GM12878 (cell line): ENCODE results near the gene CRACDL. TPM values are rescaled to one million over a fixed set of nuclear protein-coding genes. Genes with fewer than 3 reads are reported as not detected.

Experiments
- FOS ChIP-seq: IDR thresholded peaks from 3 replicates; pipeline ENCODE4 v1.6.1; 2011; ENCODE audit warnings: borderline replicate concordance; ENCODE audit not compliant: insufficient read length; ENCODE audit errors: extremely low read depth
- KLF5 ChIP-seq: fragments of 450-650 bp; IDR thresholded peaks from 2 replicates; pipeline ENCODE4 v1.6.1; 2014; ENCODE audit warnings: mild to moderate bottlenecking; ENCODE audit not compliant: partially characterized antibody
- PAX5 ChIP-seq: IDR thresholded peaks from 2 replicates; pipeline ENCODE4 v1.6.1; 2011; ENCODE audit warnings: low read depth, low read length, borderline replicate concordance
- SREBF1 ChIP-seq: IDR thresholded peaks from 2 replicates; pipeline ENCODE4 v1.6.1; 2012; ENCODE audit warnings: mild to moderate bottlenecking, low read length
- SUZ12 ChIP-seq: fragments of 200-600 bp; sonication (generic); IDR thresholded peaks from one replicate; pipeline ENCODE4 v1.6.1; 2018; ENCODE audit warnings: antibody characterized with exemption, mild to moderate bottlenecking; ENCODE audit not compliant: unreplicated experiment
- ZNF207 ChIP-seq: fragments of 450-650 bp; IDR thresholded peaks from 2 replicates; pipeline ENCODE4 v1.6.1; 2014; ENCODE audit warnings: antibody characterized with exemption, mild to moderate bottlenecking, borderline replicate concordance
- ZNF24 ChIP-seq: fragments of 450-650 bp; IDR thresholded peaks from 2 replicates; pipeline ENCODE4 v1.6.1; 2017; ENCODE audit warnings: antibody characterized with exemption, mild to moderate bottlenecking
- polyA plus RNA-seq, 11 experiments: library from polyadenylated mRNA; depleted of rRNA in 4 of 11; unstranded in 6 of 11; stranded (reverse) in 5 of 11; fragments of >200 nt; fragmentation: Nextera tagmentation in 4 of 11; fragmentation: Illumina TruSeq in 1 of 11; extraction: Ambion mirVana in 4 of 11; extraction: Trizol in 1 of 11; gene quantifications; 1 replicate in 1 of 11; 2 replicates in 10 of 11; pipeline versions ENCODE4 v1.2.1 to v1.2.3, GENCODE V29; 2011 to 2016; ENCODE audit warnings: inconsistent platforms in 2 of 11, missing spikeins in 2 of 11, low read depth in 1 of 11
- total RNA-seq, 4 experiments: library from RNA; depleted of rRNA in 3 of 4; stranded (reverse); fragments of >200 nt in 3 of 4; fragmentation: Illumina TruSeq in 1 of 4; extraction: Trizol in 1 of 4; gene quantifications; 2 replicates each; pipeline versions ENCODE4 v1.2.1 to v1.2.3, GENCODE V29; 2013 to 2021
- TF ChIP-seq, protein P1 (sequence below): fragments of 450-650 bp; formaldehyde crosslinking; IDR thresholded peaks from 2 replicates; pipeline ENCODE4 v1.4.0; 2020; ENCODE audit warnings: mild to moderate bottlenecking, moderate library complexity
- TF ChIP-seq, protein P2 (sequence below): fragments of 450-650 bp; IDR thresholded peaks from 2 replicates; pipeline ENCODE4 v1.6.1; 2016; ENCODE audit warnings: mild to moderate bottlenecking
- TF ChIP-seq, protein P3 (sequence below): IDR thresholded peaks from 2 replicates; pipeline ENCODE4 v1.6.1; 2011; ENCODE audit warnings: borderline replicate concordance, low read depth, mild to moderate bottlenecking, moderate library complexity, low read length; ENCODE audit not compliant: insufficient read depth, poor library complexity, severe bottlenecking
- TF ChIP-seq, protein P4 (sequence below): fragments of 450-650 bp; IDR thresholded peaks from 2 replicates; pipeline ENCODE4 v1.6.1; 2017; ENCODE audit warnings: borderline replicate concordance
- TF ChIP-seq, protein P5 (sequence below): IDR thresholded peaks from 2 replicates; pipeline ENCODE4 v1.6.1; 2011; ENCODE audit warnings: low read depth, mild to moderate bottlenecking, low read length, moderate library complexity, borderline replicate concordance; ENCODE audit errors: extremely low read depth
- TF ChIP-seq, protein P6 (sequence below): IDR thresholded peaks from 2 replicates; pipeline ENCODE4 v1.6.1; 2012; ENCODE audit warnings: low read depth, low read length, improper control_type of control experiment
- TF ChIP-seq, protein P7 (sequence below): fragments of 450-650 bp; formaldehyde crosslinking; IDR thresholded peaks from 2 replicates; pipeline ENCODE4 v1.4.0; 2022; ENCODE audit warnings: mild to moderate bottlenecking, moderate library complexity
- TF ChIP-seq, protein P8 (sequence below): fragments of 450-650 bp; IDR thresholded peaks from 2 replicates; pipeline ENCODE4 v1.6.1; 2016; ENCODE audit warnings: mild to moderate bottlenecking

The CRACDL gene
- total and polyA plus RNA-seq, 10 of the 15 experiments (the other 5 are each of a cell fraction or from before 2014, with no cell fraction given): 0.03 to 0.72 (median 0.14) TPM

DNA sequence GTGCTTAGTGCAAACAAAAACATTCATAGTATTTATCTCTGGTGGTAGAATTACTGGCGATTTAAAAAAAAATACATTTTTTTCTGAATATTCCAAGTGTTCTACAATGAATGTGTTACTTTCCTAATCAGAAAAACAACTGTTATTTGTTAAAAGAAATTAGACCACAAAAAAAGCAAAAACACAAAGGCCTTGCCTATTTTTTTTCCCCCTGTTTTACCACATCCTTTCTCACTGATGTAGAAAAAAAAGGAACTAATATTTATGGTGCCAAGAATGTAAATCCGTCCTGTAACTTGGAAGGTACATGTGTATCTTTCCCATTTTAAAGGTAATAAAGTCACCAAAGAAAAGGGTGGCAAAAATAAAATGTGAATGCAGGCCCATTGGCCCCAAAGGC is 176.7 kb downstream of the CRACDL start (continued):
- TF ChIP-seq, protein P1, sequence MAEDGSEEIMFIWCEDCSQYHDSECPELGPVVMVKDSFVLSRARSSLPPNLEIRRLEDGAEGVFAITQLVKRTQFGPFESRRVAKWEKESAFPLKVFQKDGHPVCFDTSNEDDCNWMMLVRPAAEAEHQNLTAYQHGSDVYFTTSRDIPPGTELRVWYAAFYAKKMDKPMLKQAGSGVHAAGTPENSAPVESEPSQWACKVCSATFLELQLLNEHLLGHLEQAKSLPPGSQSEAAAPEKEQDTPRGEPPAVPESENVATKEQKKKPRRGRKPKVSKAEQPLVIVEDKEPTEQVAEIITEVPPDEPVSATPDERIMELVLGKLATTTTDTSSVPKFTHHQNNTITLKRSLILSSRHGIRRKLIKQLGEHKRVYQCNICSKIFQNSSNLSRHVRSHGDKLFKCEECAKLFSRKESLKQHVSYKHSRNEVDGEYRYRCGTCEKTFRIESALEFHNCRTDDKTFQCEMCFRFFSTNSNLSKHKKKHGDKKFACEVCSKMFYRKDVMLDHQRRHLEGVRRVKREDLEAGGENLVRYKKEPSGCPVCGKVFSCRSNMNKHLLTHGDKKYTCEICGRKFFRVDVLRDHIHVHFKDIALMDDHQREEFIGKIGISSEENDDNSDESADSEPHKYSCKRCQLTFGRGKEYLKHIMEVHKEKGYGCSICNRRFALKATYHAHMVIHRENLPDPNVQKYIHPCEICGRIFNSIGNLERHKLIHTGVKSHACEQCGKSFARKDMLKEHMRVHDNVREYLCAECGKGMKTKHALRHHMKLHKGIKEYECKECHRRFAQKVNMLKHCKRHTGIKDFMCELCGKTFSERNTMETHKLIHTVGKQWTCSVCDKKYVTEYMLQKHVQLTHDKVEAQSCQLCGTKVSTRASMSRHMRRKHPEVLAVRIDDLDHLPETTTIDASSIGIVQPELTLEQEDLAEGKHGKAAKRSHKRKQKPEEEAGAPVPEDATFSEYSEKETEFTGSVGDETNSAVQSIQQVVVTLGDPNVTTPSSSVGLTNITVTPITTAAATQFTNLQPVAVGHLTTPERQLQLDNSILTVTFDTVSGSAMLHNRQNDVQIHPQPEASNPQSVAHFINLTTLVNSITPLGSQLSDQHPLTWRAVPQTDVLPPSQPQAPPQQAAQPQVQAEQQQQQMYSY (CRISPR knock-in tag): no peak
- TF ChIP-seq, protein P2, sequence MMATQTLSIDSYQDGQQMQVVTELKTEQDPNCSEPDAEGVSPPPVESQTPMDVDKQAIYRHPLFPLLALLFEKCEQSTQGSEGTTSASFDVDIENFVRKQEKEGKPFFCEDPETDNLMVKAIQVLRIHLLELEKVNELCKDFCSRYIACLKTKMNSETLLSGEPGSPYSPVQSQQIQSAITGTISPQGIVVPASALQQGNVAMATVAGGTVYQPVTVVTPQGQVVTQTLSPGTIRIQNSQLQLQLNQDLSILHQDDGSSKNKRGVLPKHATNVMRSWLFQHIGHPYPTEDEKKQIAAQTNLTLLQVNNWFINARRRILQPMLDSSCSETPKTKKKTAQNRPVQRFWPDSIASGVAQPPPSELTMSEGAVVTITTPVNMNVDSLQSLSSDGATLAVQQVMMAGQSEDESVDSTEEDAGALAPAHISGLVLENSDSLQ: no peak
- TF ChIP-seq FOS: no peak
- TF ChIP-seq, protein P3, sequence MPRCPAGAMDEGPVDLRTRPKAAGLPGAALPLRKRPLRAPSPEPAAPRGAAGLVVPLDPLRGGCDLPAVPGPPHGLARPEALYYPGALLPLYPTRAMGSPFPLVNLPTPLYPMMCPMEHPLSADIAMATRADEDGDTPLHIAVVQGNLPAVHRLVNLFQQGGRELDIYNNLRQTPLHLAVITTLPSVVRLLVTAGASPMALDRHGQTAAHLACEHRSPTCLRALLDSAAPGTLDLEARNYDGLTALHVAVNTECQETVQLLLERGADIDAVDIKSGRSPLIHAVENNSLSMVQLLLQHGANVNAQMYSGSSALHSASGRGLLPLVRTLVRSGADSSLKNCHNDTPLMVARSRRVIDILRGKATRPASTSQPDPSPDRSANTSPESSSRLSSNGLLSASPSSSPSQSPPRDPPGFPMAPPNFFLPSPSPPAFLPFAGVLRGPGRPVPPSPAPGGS: no peak
- no peak for TF ChIP-seq KLF5
- TF ChIP-seq, protein P4, sequence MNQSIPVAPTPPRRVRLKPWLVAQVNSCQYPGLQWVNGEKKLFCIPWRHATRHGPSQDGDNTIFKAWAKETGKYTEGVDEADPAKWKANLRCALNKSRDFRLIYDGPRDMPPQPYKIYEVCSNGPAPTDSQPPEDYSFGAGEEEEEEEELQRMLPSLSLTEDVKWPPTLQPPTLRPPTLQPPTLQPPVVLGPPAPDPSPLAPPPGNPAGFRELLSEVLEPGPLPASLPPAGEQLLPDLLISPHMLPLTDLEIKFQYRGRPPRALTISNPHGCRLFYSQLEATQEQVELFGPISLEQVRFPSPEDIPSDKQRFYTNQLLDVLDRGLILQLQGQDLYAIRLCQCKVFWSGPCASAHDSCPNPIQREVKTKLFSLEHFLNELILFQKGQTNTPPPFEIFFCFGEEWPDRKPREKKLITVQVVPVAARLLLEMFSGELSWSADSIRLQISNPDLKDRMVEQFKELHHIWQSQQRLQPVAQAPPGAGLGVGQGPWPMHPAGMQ: no peak
- no peak for TF ChIP-seq PAX5
- no peak for TF ChIP-seq ZNF24
- no peak for TF ChIP-seq SREBF1
- TF ChIP-seq, protein P5, sequence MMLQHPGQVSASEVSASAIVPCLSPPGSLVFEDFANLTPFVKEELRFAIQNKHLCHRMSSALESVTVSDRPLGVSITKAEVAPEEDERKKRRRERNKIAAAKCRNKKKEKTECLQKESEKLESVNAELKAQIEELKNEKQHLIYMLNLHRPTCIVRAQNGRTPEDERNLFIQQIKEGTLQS: no peak
- TF ChIP-seq, protein P6, sequence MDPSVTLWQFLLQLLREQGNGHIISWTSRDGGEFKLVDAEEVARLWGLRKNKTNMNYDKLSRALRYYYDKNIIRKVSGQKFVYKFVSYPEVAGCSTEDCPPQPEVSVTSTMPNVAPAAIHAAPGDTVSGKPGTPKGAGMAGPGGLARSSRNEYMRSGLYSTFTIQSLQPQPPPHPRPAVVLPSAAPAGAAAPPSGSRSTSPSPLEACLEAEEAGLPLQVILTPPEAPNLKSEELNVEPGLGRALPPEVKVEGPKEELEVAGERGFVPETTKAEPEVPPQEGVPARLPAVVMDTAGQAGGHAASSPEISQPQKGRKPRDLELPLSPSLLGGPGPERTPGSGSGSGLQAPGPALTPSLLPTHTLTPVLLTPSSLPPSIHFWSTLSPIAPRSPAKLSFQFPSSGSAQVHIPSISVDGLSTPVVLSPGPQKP: no peak
- TF ChIP-seq SUZ12: no peak
- no peak for TF ChIP-seq ZNF207
- TF ChIP-seq, protein P7, sequence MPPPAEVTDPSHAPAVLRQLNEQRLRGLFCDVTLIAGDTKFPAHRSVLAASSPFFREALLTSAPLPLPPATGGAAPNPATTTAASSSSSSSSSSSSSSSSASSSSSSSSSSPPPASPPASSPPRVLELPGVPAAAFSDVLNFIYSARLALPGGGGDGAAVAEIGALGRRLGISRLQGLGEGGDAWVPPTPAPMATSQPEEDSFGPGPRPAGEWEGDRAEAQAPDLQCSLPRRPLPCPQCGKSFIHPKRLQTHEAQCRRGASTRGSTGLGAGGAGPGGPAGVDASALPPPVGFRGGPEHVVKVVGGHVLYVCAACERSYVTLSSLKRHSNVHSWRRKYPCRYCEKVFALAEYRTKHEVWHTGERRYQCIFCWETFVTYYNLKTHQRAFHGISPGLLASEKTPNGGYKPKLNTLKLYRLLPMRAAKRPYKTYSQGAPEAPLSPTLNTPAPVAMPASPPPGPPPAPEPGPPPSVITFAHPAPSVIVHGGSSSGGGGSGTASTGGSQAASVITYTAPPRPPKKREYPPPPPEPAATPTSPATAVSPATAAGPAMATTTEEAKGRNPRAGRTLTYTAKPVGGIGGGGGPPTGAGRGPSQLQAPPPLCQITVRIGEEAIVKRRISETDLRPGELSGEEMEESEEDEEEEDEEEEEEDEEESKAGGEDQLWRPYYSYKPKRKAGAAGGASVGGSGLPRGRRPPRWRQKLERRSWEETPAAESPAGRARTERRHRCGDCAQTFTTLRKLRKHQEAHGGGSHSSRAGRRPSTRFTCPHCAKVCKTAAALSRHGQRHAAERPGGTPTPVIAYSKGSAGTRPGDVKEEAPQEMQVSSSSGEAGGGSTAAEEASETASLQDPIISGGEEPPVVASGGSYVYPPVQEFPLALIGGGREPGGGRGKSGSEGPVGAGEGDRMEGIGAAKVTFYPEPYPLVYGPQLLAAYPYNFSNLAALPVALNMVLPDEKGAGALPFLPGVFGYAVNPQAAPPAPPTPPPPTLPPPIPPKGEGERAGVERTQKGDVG (CRISPR knock-in tag): no peak
- TF ChIP-seq, protein P8, sequence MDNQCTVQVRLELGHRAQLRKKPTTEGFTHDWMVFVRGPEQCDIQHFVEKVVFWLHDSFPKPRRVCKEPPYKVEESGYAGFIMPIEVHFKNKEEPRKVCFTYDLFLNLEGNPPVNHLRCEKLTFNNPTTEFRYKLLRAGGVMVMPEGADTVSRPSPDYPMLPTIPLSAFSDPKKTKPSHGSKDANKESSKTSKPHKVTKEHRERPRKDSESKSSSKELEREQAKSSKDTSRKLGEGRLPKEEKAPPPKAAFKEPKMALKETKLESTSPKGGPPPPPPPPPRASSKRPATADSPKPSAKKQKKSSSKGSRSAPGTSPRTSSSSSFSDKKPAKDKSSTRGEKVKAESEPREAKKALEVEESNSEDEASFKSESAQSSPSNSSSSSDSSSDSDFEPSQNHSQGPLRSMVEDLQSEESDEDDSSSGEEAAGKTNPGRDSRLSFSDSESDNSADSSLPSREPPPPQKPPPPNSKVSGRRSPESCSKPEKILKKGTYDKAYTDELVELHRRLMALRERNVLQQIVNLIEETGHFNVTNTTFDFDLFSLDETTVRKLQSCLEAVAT: no peak
